ENCODE data around the gene NRG3.

The NRG3 gene

GRCh38 chr10:82171899-82172298 is 296.9 kb downstream of the NRG3 start:
- Histone ChIP-seq H3F3A (ENCODE audit: insufficient read depth, low read length) (no peaks in the 10 kb centered on the region), H2AFZ (ENCODE audit: low read length) (no peak overlapping the region), H3K36me3 (ENCODE audit: insufficient read depth, low read length) (no peaks in the 10 kb centered on the region), H3K9me2 (ENCODE audit: low read depth, low read length) (no peaks in the 10 kb centered on the region), H3K4me1 (ENCODE audit: insufficient read depth, low read length, severe bottlenecking) (peaks cover 19% of the 10 kb centered on the region), H3K27me3 (ENCODE audit: insufficient read depth, low read length) (no peaks in the 10 kb centered on the region), H3K9me3 (ENCODE audit: low read length) (no peaks in the 10 kb centered on the region), H3K9ac (ENCODE audit: low read length) (no peak overlapping the region), H3K27ac (ENCODE audit: low read depth, low read length, poor library complexity, severe bottlenecking) (peak overlapping the region; percentile 59), H3K4me3 (ENCODE audit: low read depth, low read length, poor library complexity, severe bottlenecking) (no peak overlapping the region), H3K4me2 (ENCODE audit: low read length) (peak overlapping the region; percentile 27), H3K79me2 (ENCODE audit: insufficient read depth, low read length) (no peaks in the 10 kb centered on the region), H4K20me1 (ENCODE audit: insufficient read depth, low read length) (no peaks in the 10 kb centered on the region)
- TF ChIP-seq CTCF (IDR thresholded peaks at IDR 0.05; ENCODE audit: low read length) (no peak), EZH2 (IDR thresholded peaks at IDR 0.05; ENCODE audit: borderline replicate concordance, low read length) (no peak)

- no peaks in the 10 kb centered on the region for H3K9me2 ChIP-seq (ENCODE audit: low read depth, low read length)
- peaks cover 10% of the 10 kb centered on the region; the same call in 1 of the 2 replicates for H3K9me3 ChIP-seq (ENCODE audit: low read length)
- no peaks in the 10 kb centered on the region for H3F3A ChIP-seq (ENCODE audit: insufficient read depth, low read length)
- peak overlapping the region; percentile 13; the same call in 1 of the 2 replicates for H2AFZ ChIP-seq (ENCODE audit: low read length)
- no peak overlapping the region for H3K27ac ChIP-seq (ENCODE audit: low read depth, low read length, poor library complexity, severe bottlenecking)
- H3K4me2 ChIP-seq (ENCODE audit: low read length) = no peak overlapping the region
- H3K27me3 ChIP-seq (ENCODE audit: insufficient read depth, low read length) = no peaks in the 10 kb centered on the region
- no peak overlapping the region for H3K9ac ChIP-seq (ENCODE audit: low read length)
- H3K4me1 ChIP-seq (ENCODE audit: insufficient read depth, low read length, severe bottlenecking) = peaks cover 11% of the 10 kb centered on the region
- H4K20me1 ChIP-seq (ENCODE audit: insufficient read depth, low read length) = no peaks in the 10 kb centered on the region
- H3K36me3 ChIP-seq (ENCODE audit: insufficient read depth, low read length) = no peaks in the 10 kb centered on the region
- no peaks in the 10 kb centered on the region for H3K79me2 ChIP-seq (ENCODE audit: insufficient read depth, low read length)
- TF ChIP-seq EZH2 (IDR thresholded peaks at IDR 0.05; ENCODE audit: borderline replicate concordance, low read length) = no peak
- TF ChIP-seq CTCF (IDR thresholded peaks at IDR 0.05; ENCODE audit: low read length) = no peak
- H3K4me3 ChIP-seq (ENCODE audit: low read depth, low read length, poor library complexity, severe bottlenecking) = no peak overlapping the region
Observed at GRCh38 chr10:82176587-82176986, 301.6 kb downstream of the NRG3 start.

- H3K27ac ChIP-seq (ENCODE audit: low read depth, low read length, poor library complexity, severe bottlenecking) = no peak overlapping the region
Observed at GRCh38 chr10:82190432-82191260, 315.7 kb downstream of the NRG3 start.

More at GRCh38 chr10:82190432-82191260, 315.7 kb downstream of the NRG3 start:
- no peaks in the 10 kb centered on the region for H3K36me3 ChIP-seq (ENCODE audit: insufficient read depth, low read length)
- H3K4me3 ChIP-seq (ENCODE audit: low read depth, low read length, poor library complexity, severe bottlenecking) = no peak overlapping the region
- H3K79me2 ChIP-seq (ENCODE audit: insufficient read depth, low read length) = no peaks in the 10 kb centered on the region
- no peaks in the 10 kb centered on the region for H3F3A ChIP-seq (ENCODE audit: insufficient read depth, low read length)
- TF ChIP-seq EZH2 (IDR thresholded peaks at IDR 0.05; ENCODE audit: borderline replicate concordance, low read length) (no peak), CTCF (IDR thresholded peaks at IDR 0.05; ENCODE audit: low read length) (no peak)
- H3K9ac ChIP-seq (ENCODE audit: low read length) = no peak overlapping the region
- H4K20me1 ChIP-seq (ENCODE audit: insufficient read depth, low read length) = no peaks in the 10 kb centered on the region
- no peaks in the 10 kb centered on the region for H3K9me3 ChIP-seq (ENCODE audit: low read length)
- no peaks in the 10 kb centered on the region for H3K4me1 ChIP-seq (ENCODE audit: insufficient read depth, low read length, severe bottlenecking)
- H2AFZ ChIP-seq (ENCODE audit: low read length) = no peak overlapping the region
- no peaks in the 10 kb centered on the region for H3K9me2 ChIP-seq (ENCODE audit: low read depth, low read length)
- no peaks in the 10 kb centered on the region for H3K27me3 ChIP-seq (ENCODE audit: insufficient read depth, low read length)
- H3K4me2 ChIP-seq (ENCODE audit: low read length) = no peak overlapping the region
